Subcutaneous adipose tissue (tissue), 4 donors: Measurements from ENCODE around the gene LRRC4B. TPM values are rescaled to one million over a fixed set of nuclear protein-coding genes. Genes with fewer than 3 reads are reported as not detected.

ENCODE experiments used
- CTCF ChIP-seq: fragments of 450-650 bp; IDR thresholded peaks from one replicate; pipeline ENCODE4 v1.5.1; 2016; ENCODE audit warnings: low read depth, mild to moderate bottlenecking, control low read depth, antibody characterized with exemption, moderate library complexity
- total RNA-seq, 4 donors: library from RNA; depleted of rRNA; stranded (reverse); fragments of >200 nt; gene quantifications; one replicate each; pipeline ENCODE4 v1.1.0, GENCODE V29; 2016

LRRC4B gene
- total RNA-seq, 4 donors from 2014 or later, result 0.19 to 0.34 (median 0.22) TPM; not detected in 1

GRCh38 chr19:50476907-50477238 lies 91.4 kb downstream of the LRRC4B start:
- TF ChIP-seq CTCF, result no peak

- TF ChIP-seq CTCF, result no peak
These were observed 91.9 kb downstream of the LRRC4B start, which contains the start of the genes EMC10 and GARIN5A for GRCh38 chr19:50476224-50476906. Gene EMC10 (plus strand): TSS chr19:50476507. CDS start chr19:50476545, 38 bp downstream. Gene GARIN5A (minus strand): TSS chr19:50476848. CDS start chr19:50476388, 460 bp downstream.

- TF ChIP-seq CTCF, result no peak
These were observed 92.5 kb downstream of the LRRC4B start for GRCh38 chr19:50475736-50476223.

- TF ChIP-seq CTCF, result no peak
These were observed 93.1 kb downstream of the LRRC4B start for GRCh38 chr19:50475101-50475568.

GRCh38 chr19:50468818-50469217 lies 99.4 kb downstream of the LRRC4B start:
- TF ChIP-seq CTCF, result no peak

- TF ChIP-seq CTCF, result no peak
These were observed 100.7 kb downstream of the LRRC4B start for GRCh38 chr19:50467566-50467965.

Other genes starting within 250 kb of the LRRC4B start
- gene KCNC3, start 239.1 kb downstream of the LRRC4B start, total RNA-seq, result under 1 TPM; 0.16 to 0.75 (median 0.28) TPM
- gene NAPSA, start 202.8 kb downstream of the LRRC4B start, total RNA-seq, result 1 to 10 TPM in 1 of 4 donors, under 1 TPM in 2, not detected in 1; 0.66 to 1.3 (median 0.85) TPM
- 10 to 100 TPM; 39.9 to 95.9 (median 75.3) TPM for gene NR1H2, start 192.0 kb downstream of the LRRC4B start, total RNA-seq
- 10 to 100 TPM in 3 of 4 donors, 1 to 10 TPM in 1; 4.1 to 15.6 (median 10.9) TPM for gene POLD1, start 184.1 kb downstream of the LRRC4B start, total RNA-seq
- not detected for gene SPIB, start 149.5 kb downstream of the LRRC4B start, total RNA-seq
- gene MYBPC2, start 135.5 kb downstream of the LRRC4B start, total RNA-seq, result not detected
- gene EMC10, start 91.9 kb downstream of the LRRC4B start, total RNA-seq, result 10 to 100 TPM; 10.9 to 63.4 (median 47.2) TPM
- not detected for gene GARIN5A, start 91.6 kb downstream of the LRRC4B start, total RNA-seq
- 10 to 100 TPM in 3 of 4 donors, 1 to 10 TPM in 1; 6.8 to 36.5 (median 27.1) TPM for gene JOSD2, start 57.2 kb downstream of the LRRC4B start, total RNA-seq
- not detected for gene ASPDH, start 54.5 kb downstream of the LRRC4B start, total RNA-seq
- gene SYT3, start 71.4 kb upstream of the LRRC4B start, total RNA-seq, result not detected
- gene C19orf81, start 81.0 kb upstream of the LRRC4B start, total RNA-seq, result 1 to 10 TPM in 1 of 4 donors, not detected in 3; 1.9 TPM
- 1 to 10 TPM in 1 of 4 donors, not detected in 3; 1.0 TPM for gene SHANK1, start 151.4 kb upstream of the LRRC4B start, total RNA-seq
- 10 to 100 TPM in 2 of 4 donors, 1 to 10 TPM in 2; 4.1 to 23.5 (median 9.6) TPM for gene CLEC11A, start 154.9 kb upstream of the LRRC4B start, total RNA-seq
- not detected for gene GPR32, start 202.0 kb upstream of the LRRC4B start, total RNA-seq
- not detected for gene ACP4, start 222.0 kb upstream of the LRRC4B start, total RNA-seq